Mesendoderm (in vitro differentiated cells): Measurements from ENCODE around the gene L1CAM.

Source experiments
- DNase-seq: peaks from one replicate; pipeline ENCODE4 v3.0.0; 2013
- H2AK5ac ChIP-seq: 2 replicates; pipeline ENCODE4 v1.6.1; 2013; ENCODE audit warnings: low read length, inconsistent platforms
- H2BK120ac ChIP-seq: 2 replicates; pipeline ENCODE4 v1.6.1; 2013; ENCODE audit warnings: low read depth, mild to moderate bottlenecking, low read length, moderate library complexity, mixed read lengths
- H2BK15ac ChIP-seq: replicated peaks from 2 replicates; pipeline ENCODE4 v1.6.1; 2013; ENCODE audit warnings: low read depth, mild to moderate bottlenecking, moderate library complexity
- H2BK5ac ChIP-seq: 2 replicates; pipeline ENCODE4 v1.6.1; 2013; ENCODE audit warnings: low read length, inconsistent platforms
- H3K18ac ChIP-seq: 2 replicates; pipeline ENCODE4 v1.6.1; 2013; ENCODE audit warnings: mild to moderate bottlenecking, low read length, mixed read lengths
- H3K23ac ChIP-seq: one replicate; pipeline ENCODE4 v1.6.1; 2013; ENCODE audit warnings: low read length
- H3K27ac ChIP-seq: 2 replicates; pipeline ENCODE4 v1.5.1; 2013; ENCODE audit warnings: low read depth, mild to moderate bottlenecking, inconsistent platforms, low read length, moderate library complexity
- H3K27me3 ChIP-seq: 2 replicates; pipeline ENCODE4 v1.6.1; 2013; ENCODE audit warnings: low read length, control low read depth, mild to moderate bottlenecking, inconsistent platforms; ENCODE audit not compliant: insufficient read depth, poor library complexity
- H3K36me3 ChIP-seq: 2 replicates; pipeline ENCODE4 v1.6.1; 2013; ENCODE audit warnings: low read length, inconsistent platforms; ENCODE audit not compliant: control insufficient read depth, insufficient read depth
- H3K4ac ChIP-seq: one replicate; pipeline ENCODE4 v1.6.1; 2013; ENCODE audit warnings: low read depth, mild to moderate bottlenecking, low read length, moderate library complexity
- H3K4me1 ChIP-seq: 2 replicates; pipeline ENCODE4 v1.6.1; 2013; ENCODE audit warnings: low read depth, low read length, inconsistent platforms; ENCODE audit not compliant: control insufficient read depth
- H3K4me2 ChIP-seq: 2 replicates; pipeline ENCODE4 v1.6.1; 2013; ENCODE audit warnings: low read length
- H3K4me3 ChIP-seq: 2 replicates; pipeline ENCODE4 v1.5.1; 2013; ENCODE audit warnings: mild to moderate bottlenecking, low read length
- H3K56ac ChIP-seq: one replicate; pipeline ENCODE4 v1.6.1; 2013; ENCODE audit warnings: low read length
- H3K79me1 ChIP-seq: 2 replicates; pipeline ENCODE4 v1.6.1; 2013; ENCODE audit warnings: low read length, inconsistent platforms
- H3K79me2 ChIP-seq: 2 replicates; pipeline ENCODE4 v1.6.1; 2013; ENCODE audit warnings: mild to moderate bottlenecking, low read length; ENCODE audit not compliant: control insufficient read depth, insufficient read depth
- H3K9ac ChIP-seq: 2 replicates; pipeline ENCODE4 v1.6.1; 2013; ENCODE audit warnings: low read length, inconsistent platforms
- H4K5ac ChIP-seq: one replicate; pipeline ENCODE4 v1.6.1; 2013; ENCODE audit warnings: low read length
- H4K8ac ChIP-seq: one replicate; pipeline ENCODE4 v1.6.1; 2013; ENCODE audit warnings: low read depth, mild to moderate bottlenecking, control low read depth, low read length, moderate library complexity
- WGBS: extraction: QIAGEN DNeasy Blood & Tissue Kit; methylation state at CpG from one replicate; pipeline ENCODE4 v1.1.7; 2013; ENCODE audit warnings: low lambda C conversion rate, missing lambda C conversion rate; ENCODE audit not compliant: insufficient coverage; ENCODE audit errors: extremely low coverage; 5-methylcytosine and 5-hydroxymethylcytosine counted together

L1CAM gene

DNA sequence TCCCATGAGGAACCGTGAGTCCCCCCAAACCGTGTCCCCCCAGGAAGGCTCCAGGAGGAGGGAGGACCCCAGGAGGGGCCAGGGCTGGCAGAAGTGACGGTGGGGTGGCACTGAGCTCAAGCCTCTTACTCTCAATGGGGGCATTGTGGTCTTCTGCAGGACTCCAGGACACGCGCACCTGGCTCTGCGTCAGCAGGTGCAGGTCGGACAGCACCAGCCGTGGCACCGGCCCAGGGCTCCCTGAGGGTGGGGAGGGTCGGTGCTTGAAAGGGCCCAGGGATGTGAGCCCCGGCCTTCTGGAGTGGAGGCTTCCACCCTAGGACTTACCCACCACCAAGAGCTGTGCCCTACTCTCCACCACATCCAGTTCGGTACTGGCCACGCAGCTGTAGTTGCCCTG is 18.3 kb downstream of the L1CAM start:
- H2BK120ac ChIP-seq: no peak overlapping the region
- no peak for DNase-seq

DNA sequence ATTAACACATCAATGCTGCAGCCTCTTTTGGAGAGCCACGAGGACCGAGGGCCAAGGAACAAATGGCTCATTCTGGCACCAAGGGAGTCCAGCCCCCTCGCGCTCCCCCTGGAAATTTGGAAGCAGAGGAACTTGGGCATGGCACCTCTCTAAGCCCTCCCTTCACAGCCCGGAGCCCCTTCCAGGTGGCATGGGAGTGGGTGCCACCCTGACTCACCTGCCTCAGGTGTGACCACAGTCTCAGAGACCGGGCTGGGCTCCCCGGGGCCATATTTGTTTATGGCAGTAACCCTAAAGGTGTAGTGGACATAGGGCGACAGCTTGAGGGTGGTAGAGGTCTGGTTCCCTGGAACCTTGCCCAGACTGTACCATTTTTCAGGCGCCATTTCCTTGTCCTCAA is 18.8 kb downstream of the L1CAM start:
- Histone ChIP-seq H3K27me3 (no peaks in the 10 kb centered on the region), H2BK120ac (no peak overlapping the region), H2AK5ac (no peak overlapping the region), H3K4ac (no peak overlapping the region), H4K5ac (no peak overlapping the region), H4K8ac (no peak overlapping the region), H3K4me2 (no peak overlapping the region), H3K79me2 (no peaks in the 10 kb centered on the region), H3K18ac (no peak overlapping the region), H3K9ac (no peak overlapping the region), H3K4me1 (no peaks in the 10 kb centered on the region), H3K36me3 (peaks cover 1% of the 10 kb centered on the region), H2BK15ac (no peak overlapping the region), H3K23ac (no peak overlapping the region), H3K4me3 (no peak overlapping the region), H3K27ac (no peak overlapping the region), H3K79me1 (no peaks in the 10 kb centered on the region), H2BK5ac (no peak overlapping the region), H3K56ac (no peak overlapping the region)
- DNase-seq: no peak
- WGBS: no CpG with 5 or more reads among the region's 9 CpGs

More for the DNA sequence above, 18.3 kb downstream of the L1CAM start:
- Histone ChIP-seq H2BK15ac (no peak overlapping the region), H3K4me3 (no peak overlapping the region), H3K56ac (no peak overlapping the region), H3K4ac (no peak overlapping the region), H2BK5ac (no peak overlapping the region), H3K23ac (no peak overlapping the region), H3K27ac (no peak overlapping the region), H3K4me1 (no peaks in the 10 kb centered on the region), H3K79me2 (no peaks in the 10 kb centered on the region), H4K5ac (no peak overlapping the region), H3K79me1 (no peaks in the 10 kb centered on the region), H3K36me3 (peaks cover 1% of the 10 kb centered on the region), H3K4me2 (no peak overlapping the region), H4K8ac (no peak overlapping the region), H3K18ac (no peak overlapping the region), H3K27me3 (no peaks in the 10 kb centered on the region), H3K9ac (no peak overlapping the region), H2AK5ac (no peak overlapping the region)
- WGBS: no CpG with 5 or more reads among the region's 13 CpGs

DNA sequence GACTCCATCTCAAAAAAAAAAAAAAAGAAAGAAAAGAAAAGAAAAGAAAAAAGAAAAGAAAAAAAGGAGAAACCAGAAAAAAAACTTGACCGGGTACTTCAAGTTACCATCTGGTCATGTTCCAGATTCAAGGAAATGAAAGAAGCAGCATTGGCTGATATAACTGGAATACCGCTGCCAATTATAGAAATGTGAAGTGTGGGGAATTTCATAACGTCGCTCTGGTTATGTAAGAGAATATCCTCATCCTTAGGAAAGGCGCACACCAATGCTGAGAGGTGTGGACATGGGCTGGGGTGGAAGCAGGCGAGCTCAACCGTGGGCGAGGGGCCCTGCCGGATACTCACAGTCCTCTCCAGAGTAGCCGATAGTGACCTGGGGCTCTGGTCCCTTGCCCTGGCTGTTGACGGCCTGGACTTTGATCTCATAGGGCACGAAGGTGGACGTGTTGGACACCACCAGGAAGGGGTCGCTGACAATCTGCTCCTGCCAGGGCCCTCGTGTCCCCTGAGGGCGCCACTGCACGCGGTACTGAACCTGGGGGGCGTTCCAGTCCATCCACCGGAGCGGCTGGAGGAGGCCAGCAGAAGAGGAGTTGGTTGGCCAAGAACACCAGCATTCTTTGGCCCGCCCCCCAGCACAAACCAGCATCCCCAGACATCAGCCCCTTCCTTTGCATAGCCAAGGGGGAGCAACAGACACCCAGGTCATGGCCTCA is 19.5 kb downstream of the L1CAM start:
- Histone ChIP-seq H3K79me1 (no peaks in the 10 kb centered on the region), H3K27ac (no peak overlapping the region), H3K56ac (no peak overlapping the region), H4K8ac (no peak overlapping the region), H3K4me1 (no peaks in the 10 kb centered on the region), H3K27me3 (no peaks in the 10 kb centered on the region), H3K36me3 (peaks cover 1% of the 10 kb centered on the region), H2BK15ac (no peak overlapping the region), H3K4me3 (no peak overlapping the region), H2BK5ac (no peak overlapping the region), H3K4ac (no peak overlapping the region), H3K18ac (no peak overlapping the region), H3K23ac (no peak overlapping the region), H2BK120ac (no peak overlapping the region), H3K9ac (no peak overlapping the region), H3K4me2 (no peak overlapping the region), H4K5ac (no peak overlapping the region), H2AK5ac (no peak overlapping the region), H3K79me2 (no peaks in the 10 kb centered on the region)
- no peak for DNase-seq
- WGBS: no CpG with 5 or more reads among the region's 22 CpGs

DNA sequence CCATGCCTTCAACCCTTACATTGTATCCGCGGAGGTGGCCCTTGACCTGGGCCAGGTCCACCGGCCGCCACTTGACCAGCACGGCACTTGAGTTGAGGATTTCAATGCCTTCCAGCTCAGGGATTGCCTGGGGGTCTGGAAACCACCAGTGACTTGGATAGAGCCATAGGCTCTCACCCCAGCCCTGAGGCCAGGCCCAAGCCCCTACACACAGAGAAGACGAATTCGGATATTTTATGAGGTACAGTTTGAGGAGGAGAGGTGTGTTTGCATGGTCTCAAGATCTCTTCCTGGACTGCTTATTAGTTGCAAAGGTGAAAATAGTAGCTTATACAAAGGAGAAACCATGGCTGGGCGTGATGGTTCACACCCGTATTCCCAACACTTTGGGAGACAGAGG is 20.3 kb downstream of the L1CAM start:
- Histone ChIP-seq H3K18ac (no peak overlapping the region), H3K4me2 (no peak overlapping the region), H2BK15ac (no peak overlapping the region), H3K27me3 (no peaks in the 10 kb centered on the region), H3K27ac (no peak overlapping the region), H3K79me1 (no peaks in the 10 kb centered on the region), H3K23ac (no peak overlapping the region), H3K4me3 (no peak overlapping the region), H4K5ac (no peak overlapping the region), H3K36me3 (peaks cover 1% of the 10 kb centered on the region), H2BK120ac (no peak overlapping the region), H2BK5ac (no peak overlapping the region), H4K8ac (no peak overlapping the region), H2AK5ac (no peak overlapping the region), H3K4me1 (no peaks in the 10 kb centered on the region), H3K4ac (no peak overlapping the region), H3K79me2 (no peaks in the 10 kb centered on the region), H3K56ac (no peak overlapping the region), H3K9ac (no peak overlapping the region)
- no CpG with 5 or more reads among the region's 9 CpGs for WGBS
- no peak for DNase-seq

DNA sequence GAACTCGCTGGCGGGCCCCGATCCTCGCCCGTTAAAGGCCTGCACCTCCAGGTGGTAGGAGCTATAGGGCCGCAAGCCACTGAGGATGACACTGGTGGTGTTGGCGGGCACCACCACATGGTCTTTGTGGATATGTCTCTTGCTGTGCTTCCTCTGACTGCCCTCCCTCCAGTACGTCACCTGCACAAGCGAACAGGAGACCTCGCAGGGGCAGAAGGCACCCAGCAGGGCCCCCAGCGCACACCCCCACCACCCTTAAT is 20.7 kb downstream of the L1CAM start:
- Histone ChIP-seq H2AK5ac (no peak overlapping the region), H3K27ac (no peak overlapping the region), H3K27me3 (no peaks in the 10 kb centered on the region), H2BK120ac (no peak overlapping the region), H3K4me2 (no peak overlapping the region), H2BK5ac (no peak overlapping the region), H4K8ac (no peak overlapping the region), H3K56ac (no peak overlapping the region), H3K4ac (no peak overlapping the region), H3K9ac (no peak overlapping the region), H3K36me3 (peaks cover 1% of the 10 kb centered on the region), H3K4me3 (no peak overlapping the region), H3K18ac (no peak overlapping the region), H2BK15ac (no peak overlapping the region), H4K5ac (no peak overlapping the region), H3K23ac (no peak overlapping the region), H3K79me2 (no peaks in the 10 kb centered on the region), H3K4me1 (no peaks in the 10 kb centered on the region), H3K79me1 (no peaks in the 10 kb centered on the region)
- no peak for DNase-seq
- WGBS: no CpG with 5 or more reads among the region's 11 CpGs
